ENCODE results near the gene CYB5D1. TPM values are rescaled to one million over a fixed set of nuclear protein-coding genes. Genes with fewer than 3 reads are reported as not detected.
A peak's percentile ranks its signal among the peaks of the same experiment; 100 is the strongest.

CYB5D1 gene
- total RNA-seq, 4 donors from 2014 or later, result 3.3 to 5.1 (median 4.2) TPM

DNA sequence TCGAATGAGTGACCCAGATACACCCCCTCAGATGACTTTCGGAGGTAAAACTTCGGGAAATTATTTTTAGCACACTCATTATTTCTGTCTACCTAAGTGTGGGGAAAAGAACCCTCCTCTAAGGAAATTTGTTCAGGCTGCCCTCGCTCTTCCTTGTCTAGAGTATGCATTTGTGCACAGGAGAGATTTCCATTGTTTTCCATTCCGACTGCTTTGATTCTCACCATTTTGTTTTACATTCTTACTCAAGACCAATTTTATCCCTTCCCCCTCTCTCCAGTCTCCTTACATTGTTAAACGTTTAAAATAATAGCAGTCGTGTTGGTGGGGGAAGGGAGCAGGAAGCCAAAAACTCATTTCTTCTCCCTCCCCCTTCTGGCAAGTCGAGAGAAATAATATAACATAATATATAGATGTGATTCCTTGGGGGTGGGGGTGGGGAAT lies 29.3 kb downstream of the CYB5D1 start:
- Histone ChIP-seq H3K9me3 (no peaks in the 10 kb centered on the region), H3K4me1 (peaks cover 0 to 63% (median 12%) of the 10 kb centered on the region in 4 donors), H3K27ac (peak overlapping the region; percentile 89 to 96 (median 94)), H3K4me3 (peak overlapping the region; percentile 62 to 89 (median 82)), H3K27me3 (no peaks in the 10 kb centered on the region), H3K36me3 (peaks cover 0 to 15% (median 0%) of the 10 kb centered on the region in 3 donors)
- TF ChIP-seq, protein P1, sequence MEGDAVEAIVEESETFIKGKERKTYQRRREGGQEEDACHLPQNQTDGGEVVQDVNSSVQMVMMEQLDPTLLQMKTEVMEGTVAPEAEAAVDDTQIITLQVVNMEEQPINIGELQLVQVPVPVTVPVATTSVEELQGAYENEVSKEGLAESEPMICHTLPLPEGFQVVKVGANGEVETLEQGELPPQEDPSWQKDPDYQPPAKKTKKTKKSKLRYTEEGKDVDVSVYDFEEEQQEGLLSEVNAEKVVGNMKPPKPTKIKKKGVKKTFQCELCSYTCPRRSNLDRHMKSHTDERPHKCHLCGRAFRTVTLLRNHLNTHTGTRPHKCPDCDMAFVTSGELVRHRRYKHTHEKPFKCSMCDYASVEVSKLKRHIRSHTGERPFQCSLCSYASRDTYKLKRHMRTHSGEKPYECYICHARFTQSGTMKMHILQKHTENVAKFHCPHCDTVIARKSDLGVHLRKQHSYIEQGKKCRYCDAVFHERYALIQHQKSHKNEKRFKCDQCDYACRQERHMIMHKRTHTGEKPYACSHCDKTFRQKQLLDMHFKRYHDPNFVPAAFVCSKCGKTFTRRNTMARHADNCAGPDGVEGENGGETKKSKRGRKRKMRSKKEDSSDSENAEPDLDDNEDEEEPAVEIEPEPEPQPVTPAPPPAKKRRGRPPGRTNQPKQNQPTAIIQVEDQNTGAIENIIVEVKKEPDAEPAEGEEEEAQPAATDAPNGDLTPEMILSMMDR (IDR thresholded peaks at IDR 0.05), result peak in 2 of 6 experiments; percentile 8 to 12
- TF ChIP-seq POLR2A (IDR thresholded peaks at IDR 0.05), result no peak
- no peak for DNase-seq

DNA sequence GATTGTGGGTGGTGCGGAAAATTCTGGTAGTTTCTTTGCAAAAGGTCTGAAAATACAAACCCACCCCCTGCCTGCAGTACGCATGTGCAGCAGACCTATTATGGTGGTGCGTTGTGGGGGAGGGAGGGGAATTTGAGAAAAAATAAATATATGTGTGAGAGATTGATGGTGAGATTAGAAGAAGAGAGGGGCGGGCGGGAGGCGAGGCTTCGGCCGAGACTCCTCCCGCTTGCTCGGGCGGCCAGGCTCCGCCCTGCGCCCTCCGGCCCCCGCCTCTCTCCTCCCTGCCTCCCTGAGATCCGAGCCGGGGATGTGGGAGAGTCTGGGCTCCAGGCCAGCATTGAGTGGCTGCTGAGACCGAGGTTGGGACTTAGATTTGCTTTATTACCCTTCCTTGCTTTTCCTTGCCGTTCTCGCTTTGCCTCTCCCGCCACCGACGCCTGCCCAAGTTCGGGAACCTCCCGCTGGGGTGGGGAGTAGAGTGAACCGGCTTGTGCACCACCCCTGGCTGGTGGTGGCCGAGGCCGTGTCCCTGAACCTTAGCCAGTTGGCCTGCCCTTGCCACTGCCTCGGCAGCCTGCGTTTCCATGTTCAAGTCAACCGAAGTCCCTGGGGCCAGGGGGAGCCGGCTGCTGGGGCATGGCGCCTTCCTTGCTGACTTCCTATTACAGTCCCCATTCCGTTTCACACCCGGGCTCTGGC lies 29.8 kb downstream of the CYB5D1 start:
- peaks cover 0 to 17% (median 0%) of the 10 kb centered on the region in 3 donors for H3K36me3 ChIP-seq
- TF ChIP-seq, protein P1 (IDR thresholded peaks at IDR 0.05), result peak in 1 of 6 experiments; percentile 32
- TF ChIP-seq POLR2A (IDR thresholded peaks at IDR 0.05), result peak; percentile 16 to 52
- peak overlapping the region; percentile 89 to 96 (median 94) for H3K27ac ChIP-seq
- peaks cover 0 to 57% (median 12%) of the 10 kb centered on the region in 4 donors for H3K4me1 ChIP-seq
- H3K9me3 ChIP-seq, result no peaks in the 10 kb centered on the region
- H3K4me3 ChIP-seq, result peak overlapping the region; percentile 62 to 89 (median 82)
- peak; percentile 82 to 93 (median 93) for DNase-seq
- H3K27me3 ChIP-seq, result no peaks in the 10 kb centered on the region

DNA sequence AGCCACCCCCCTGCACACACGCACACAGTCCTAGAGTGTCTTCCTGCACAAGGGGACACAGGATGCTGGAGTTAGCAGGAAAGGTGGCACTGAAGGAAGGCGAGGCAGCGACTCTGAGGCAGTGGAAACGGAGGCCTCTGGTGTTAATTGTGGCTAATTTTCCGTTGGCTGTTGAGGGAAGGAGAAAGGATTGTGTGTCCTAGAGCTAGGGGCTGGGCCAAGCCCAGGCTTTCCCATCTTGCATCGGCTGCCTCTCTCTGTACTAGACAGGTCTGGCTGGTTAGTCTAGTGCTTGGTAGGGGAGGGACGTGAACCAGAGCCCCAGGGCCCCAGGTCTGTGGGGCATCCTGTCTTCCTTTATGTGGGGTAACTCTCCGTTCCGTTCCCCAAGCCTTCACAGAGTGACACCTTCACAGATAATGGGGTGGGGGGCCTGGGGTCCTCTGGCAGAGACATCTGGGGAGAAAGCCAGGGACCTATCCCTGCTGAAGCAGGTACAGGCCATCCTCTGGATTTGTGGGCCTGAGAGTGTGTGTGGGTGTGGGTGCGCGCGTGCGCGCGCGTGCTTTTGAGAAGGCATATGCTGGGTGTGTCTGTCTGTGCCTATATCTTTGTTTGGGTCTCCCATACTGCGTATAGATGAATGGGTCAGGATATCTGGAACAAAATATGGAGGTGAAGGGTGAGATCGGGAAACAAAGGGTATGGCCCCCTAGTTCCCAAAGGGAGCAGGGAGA lies 30.5 kb downstream of the CYB5D1 start, which contains the start of gene CHD3:
TSS of gene CHD3 (plus strand) at position 606 of the 737 bp plus-strand sequence. CDS start 212 bp downstream, outside the sequence.
- Histone ChIP-seq H3K27ac (peak within 1 kb of the TSS; percentile 89 to 96 (median 94)), H3K9me3 (no peaks in the 10 kb centered on the region), H3K27me3 (no peaks in the 10 kb centered on the region), H3K4me1 (peaks cover 0 to 51% (median 10%) of the 10 kb centered on the region in 4 donors), H3K4me3 (peak within 1 kb of the TSS; percentile 62 to 89 (median 82)), H3K36me3 (peaks cover 0 to 23% (median 0%) of the 10 kb centered on the region in 3 donors)
- no peak for TF ChIP-seq POLR2A (IDR thresholded peaks at IDR 0.05)
- DNase-seq, result peak in 2 of 3 donors; percentile 18 to 54

DNA sequence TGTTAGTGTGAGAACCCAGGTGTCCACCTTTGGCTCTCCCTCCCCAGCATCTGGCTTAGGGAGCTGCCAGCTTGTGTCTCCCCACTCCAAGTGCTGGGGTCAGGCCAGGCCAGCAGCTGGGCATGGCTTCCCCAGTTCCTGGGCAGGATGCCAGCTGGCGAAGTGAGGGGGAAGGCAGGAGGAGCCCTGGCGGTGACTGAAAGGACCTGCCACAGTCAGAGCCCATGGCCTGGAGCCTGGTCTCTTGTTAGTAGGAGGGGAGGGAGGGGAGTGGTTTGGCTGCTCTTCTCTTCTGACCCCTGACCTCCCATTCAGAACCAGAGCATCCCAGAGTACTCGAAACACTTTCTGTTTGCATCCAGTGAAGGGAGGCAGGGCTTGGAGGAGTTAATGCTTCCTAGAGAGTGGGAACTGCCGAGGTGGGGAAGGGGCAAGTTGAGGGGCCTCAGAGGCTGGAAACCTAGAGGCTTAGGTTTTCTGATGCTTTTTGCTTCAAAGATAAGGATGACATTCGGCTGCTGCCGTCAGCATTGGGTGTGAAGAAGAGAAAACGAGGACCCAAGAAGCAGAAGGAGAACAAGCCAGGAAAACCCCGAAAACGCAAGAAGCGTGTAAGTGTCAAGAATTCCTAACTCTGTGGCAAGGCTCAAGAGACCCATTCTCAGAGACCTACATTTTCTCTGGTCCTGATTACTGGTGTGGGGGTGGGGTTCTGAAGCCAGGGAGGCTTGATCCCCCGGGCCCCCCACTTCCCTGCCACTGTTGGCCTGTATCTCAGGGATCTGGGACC lies 31.6 kb downstream of the CYB5D1 start:
- Histone ChIP-seq H3K9me3 (no peaks in the 10 kb centered on the region), H3K27me3 (no peaks in the 10 kb centered on the region), H3K4me1 (peaks cover 0 to 42% (median 10%) of the 10 kb centered on the region in 4 donors), H3K4me3 (peak overlapping the region in 1 of 4 donors; percentile 13), H3K27ac (peak overlapping the region; percentile 89 to 96 (median 94)), H3K36me3 (peaks cover 0 to 33% (median 0%) of the 10 kb centered on the region in 3 donors)
- peak; percentile 61 to 92 (median 92) for DNase-seq
- TF ChIP-seq, protein P1 (IDR thresholded peaks at IDR 0.05), result peak in 4 of 6 experiments; percentile 27 to 65 (median 64)
- TF ChIP-seq POLR2A (IDR thresholded peaks at IDR 0.05), result peak in 1 of 2 donors; percentile 14

DNA sequence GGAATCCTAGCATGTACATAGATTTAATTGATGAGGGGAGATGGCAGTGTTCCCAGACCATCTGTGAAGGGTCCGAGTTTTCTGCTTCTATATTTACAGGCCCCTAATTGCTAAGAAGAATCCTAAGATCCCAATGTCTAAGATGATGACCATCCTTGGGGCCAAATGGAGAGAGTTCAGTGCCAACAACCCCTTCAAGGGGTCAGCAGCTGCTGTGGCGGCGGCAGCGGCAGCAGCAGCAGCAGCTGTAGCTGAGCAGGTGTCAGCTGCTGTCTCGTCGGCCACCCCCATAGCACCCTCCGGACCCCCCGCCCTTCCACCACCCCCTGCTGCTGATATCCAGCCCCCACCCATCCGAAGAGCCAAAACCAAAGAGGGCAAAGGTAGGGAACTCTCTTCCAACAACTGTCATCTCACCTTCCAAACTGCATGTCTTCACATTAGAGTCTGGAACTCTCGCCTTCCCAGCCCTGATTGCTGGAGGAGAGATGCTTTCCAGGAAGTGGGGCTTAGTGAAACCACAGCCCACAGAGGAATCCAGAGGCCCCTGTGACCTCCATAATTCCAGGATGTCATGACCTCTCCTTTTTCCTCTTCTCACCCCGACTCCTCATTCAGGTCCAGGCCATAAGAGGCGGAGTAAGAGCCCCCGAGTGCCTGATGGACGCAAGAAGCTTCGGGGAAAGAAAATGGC lies 35.5 kb downstream of the CYB5D1 start:
- DNase-seq, result no peak
- peaks cover 0 to 20% (median 5%) of the 10 kb centered on the region in 4 donors for H3K4me1 ChIP-seq
- no peak overlapping the region for H3K4me3 ChIP-seq
- peaks cover 0 to 72% (median 0%) of the 10 kb centered on the region in 3 donors for H3K36me3 ChIP-seq
- TF ChIP-seq, protein P1 (IDR thresholded peaks at IDR 0.05), result no peak
- TF ChIP-seq POLR2A (IDR thresholded peaks at IDR 0.05), result no peak
- H3K9me3 ChIP-seq, result no peaks in the 10 kb centered on the region
- H3K27ac ChIP-seq, result no peak overlapping the region
- H3K27me3 ChIP-seq, result no peaks in the 10 kb centered on the region

Measured in Peyer's patch (tissue), 4 donors.